ENCODE measurements around the gene NTMT1.
A peak's percentile ranks its signal among the peaks of the same experiment; 100 is the strongest.

Gene NTMT1

DNA sequence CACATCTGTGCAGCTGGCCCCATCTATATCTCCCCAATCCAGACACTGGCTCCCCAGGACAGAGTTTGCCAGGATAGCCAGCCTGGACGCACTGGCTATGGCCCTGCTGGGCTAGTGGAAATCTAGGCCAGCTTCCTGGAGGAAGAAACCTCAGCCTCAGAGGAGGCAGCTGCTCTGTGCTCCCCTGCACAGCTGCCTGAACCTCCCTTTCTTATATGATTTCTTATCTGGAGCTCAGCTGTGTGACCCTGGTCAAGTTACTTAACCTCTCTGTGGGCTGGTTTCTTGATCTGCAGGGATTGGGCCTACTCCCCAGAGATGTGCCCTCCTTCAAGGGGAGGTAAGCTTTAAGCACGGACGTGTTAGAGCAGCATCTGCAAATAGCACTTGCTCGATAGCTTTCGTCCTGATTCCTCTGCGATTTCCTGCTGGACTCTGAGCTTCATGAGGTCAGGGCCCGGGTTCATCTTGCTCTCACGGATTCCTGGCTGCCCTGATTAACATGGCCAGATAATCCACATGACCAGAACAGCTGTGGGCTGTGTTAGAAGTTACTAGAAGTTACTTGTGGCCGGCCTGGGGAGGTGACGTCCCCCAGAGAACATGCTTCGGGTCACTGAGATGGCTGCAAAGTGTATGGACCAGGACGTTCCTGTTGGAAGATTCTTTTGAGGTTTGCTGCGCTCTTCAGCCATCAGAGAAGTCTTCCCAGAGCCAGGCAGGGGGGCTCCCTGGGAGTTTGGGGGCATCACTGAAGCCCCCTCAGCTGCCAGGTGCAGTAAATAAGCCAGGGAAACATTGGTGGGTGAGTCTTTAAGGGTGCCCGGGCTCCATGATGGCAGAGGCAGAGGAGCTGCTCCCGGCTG is 19.6 kb upstream of the NTMT1 start:
- no peaks in the 10 kb centered on the region for H3K79me2 ChIP-seq (ENCODE audit: low read length)
- no peak overlapping the region for H2AFZ ChIP-seq (ENCODE audit: low read depth, low read length)
- TF ChIP-seq, protein P1, sequence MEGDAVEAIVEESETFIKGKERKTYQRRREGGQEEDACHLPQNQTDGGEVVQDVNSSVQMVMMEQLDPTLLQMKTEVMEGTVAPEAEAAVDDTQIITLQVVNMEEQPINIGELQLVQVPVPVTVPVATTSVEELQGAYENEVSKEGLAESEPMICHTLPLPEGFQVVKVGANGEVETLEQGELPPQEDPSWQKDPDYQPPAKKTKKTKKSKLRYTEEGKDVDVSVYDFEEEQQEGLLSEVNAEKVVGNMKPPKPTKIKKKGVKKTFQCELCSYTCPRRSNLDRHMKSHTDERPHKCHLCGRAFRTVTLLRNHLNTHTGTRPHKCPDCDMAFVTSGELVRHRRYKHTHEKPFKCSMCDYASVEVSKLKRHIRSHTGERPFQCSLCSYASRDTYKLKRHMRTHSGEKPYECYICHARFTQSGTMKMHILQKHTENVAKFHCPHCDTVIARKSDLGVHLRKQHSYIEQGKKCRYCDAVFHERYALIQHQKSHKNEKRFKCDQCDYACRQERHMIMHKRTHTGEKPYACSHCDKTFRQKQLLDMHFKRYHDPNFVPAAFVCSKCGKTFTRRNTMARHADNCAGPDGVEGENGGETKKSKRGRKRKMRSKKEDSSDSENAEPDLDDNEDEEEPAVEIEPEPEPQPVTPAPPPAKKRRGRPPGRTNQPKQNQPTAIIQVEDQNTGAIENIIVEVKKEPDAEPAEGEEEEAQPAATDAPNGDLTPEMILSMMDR (IDR thresholded peaks at IDR 0.05; ENCODE audit: low read depth, low read length), result no peak
- no peak for TF ChIP-seq EZH2phosphoT487 (IDR thresholded peaks at IDR 0.05; ENCODE audit: low read depth)
- H3K27ac ChIP-seq (ENCODE audit: low read length), result no peak overlapping the region
- no peak overlapping the region for H3K4me3 ChIP-seq (ENCODE audit: low read length)
- H3K36me3 ChIP-seq (replicated peaks; ENCODE audit: low read depth, low read length), result no peaks in the 10 kb centered on the region
- no peak overlapping the region for H3K4me2 ChIP-seq (ENCODE audit: low read length)
- H3K9ac ChIP-seq (ENCODE audit: low read length), result no peak overlapping the region
- H3K4me1 ChIP-seq (ENCODE audit: low read length), result peaks cover 23% of the 10 kb centered on the region
- H3K27me3 ChIP-seq (ENCODE audit: low read depth, low read length), result peaks cover 17% of the 10 kb centered on the region
- H4K20me1 ChIP-seq (ENCODE audit: insufficient read depth, low read length), result no peaks in the 10 kb centered on the region
- H3K9me3 ChIP-seq (ENCODE audit: insufficient read depth, low read length), result no peaks in the 10 kb centered on the region

DNA sequence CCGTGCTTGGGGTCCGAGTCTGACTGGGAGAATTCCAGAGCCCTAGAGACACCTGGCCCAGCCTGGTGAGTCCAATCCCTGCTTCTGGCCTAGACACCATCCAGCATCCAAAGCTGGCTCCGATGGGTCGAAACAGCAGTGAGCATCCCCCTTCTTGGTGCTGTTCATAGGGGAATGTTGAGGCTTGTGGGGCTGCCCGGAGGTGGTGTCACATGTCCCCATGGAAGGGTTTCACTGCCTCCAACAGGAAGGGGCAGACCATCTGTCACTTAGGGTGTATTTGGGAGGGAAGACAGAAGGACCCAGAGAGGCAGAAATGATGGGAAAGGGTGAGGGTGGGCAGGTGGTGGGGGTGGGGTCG is 19.0 kb upstream of the NTMT1 start:
- Histone ChIP-seq H3K79me2 (ENCODE audit: low read length) (no peaks in the 10 kb centered on the region), H2AFZ (ENCODE audit: low read depth, low read length) (no peak overlapping the region), H4K20me1 (ENCODE audit: insufficient read depth, low read length) (no peaks in the 10 kb centered on the region), H3K27ac (ENCODE audit: low read length) (no peak overlapping the region), H3K9ac (ENCODE audit: low read length) (no peak overlapping the region), H3K4me3 (ENCODE audit: low read length) (no peak overlapping the region), H3K9me3 (ENCODE audit: insufficient read depth, low read length) (no peaks in the 10 kb centered on the region), H3K4me1 (ENCODE audit: low read length) (peaks cover 23% of the 10 kb centered on the region), H3K27me3 (ENCODE audit: low read depth, low read length) (peaks cover 22% of the 10 kb centered on the region), H3K36me3 (replicated peaks; ENCODE audit: low read depth, low read length) (no peaks in the 10 kb centered on the region), H3K4me2 (ENCODE audit: low read length) (no peak overlapping the region)
- no peak for TF ChIP-seq EZH2phosphoT487 (IDR thresholded peaks at IDR 0.05; ENCODE audit: low read depth)
- TF ChIP-seq, protein P1 (IDR thresholded peaks at IDR 0.05; ENCODE audit: low read depth, low read length), result no peak

DNA sequence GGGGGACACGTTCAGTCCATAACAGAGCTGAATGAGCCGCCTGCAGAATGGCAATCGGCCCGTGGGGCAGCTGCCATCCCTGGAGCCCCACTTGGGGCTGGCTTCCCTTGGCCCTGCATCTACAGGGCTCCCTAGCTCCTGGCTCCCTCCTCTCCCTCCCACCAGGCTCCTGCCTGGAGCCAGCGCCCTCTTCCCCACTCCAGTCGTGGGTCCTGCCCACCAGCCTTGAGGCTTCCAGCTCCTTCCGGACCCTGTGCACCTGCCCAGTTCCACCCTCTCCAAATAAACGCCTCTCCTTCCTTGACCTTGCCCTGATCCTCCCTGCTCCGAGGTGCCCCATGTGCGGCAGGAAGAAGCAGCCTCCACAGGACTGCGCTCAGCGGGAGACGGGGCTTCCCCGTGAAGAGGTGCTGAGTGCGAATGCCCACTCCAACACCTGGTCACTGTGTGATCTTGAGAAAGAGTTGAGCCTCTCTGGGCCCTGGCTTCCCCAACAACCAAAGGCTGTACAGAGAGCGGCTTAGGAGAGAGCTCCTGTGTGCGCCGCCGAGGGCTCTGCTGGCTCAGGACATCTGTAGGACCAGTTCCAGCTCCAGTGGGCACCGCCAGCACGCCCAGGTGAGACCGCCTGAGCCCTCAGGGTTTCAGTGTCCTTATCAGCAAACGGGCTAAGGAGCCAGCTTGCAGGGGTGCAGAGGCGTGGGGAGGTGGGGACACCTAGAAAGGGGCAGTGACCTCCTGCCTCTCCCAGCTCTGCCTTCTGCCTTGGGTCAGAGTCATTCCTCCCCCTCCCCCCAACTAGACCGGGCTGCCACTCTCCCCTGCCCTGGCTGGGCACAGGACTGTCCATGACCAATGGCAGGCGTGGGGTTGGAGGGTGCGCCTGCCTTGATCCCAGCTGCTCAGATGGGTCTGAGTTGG is 17.1 kb upstream of the NTMT1 start:
- no peaks in the 10 kb centered on the region for H3K9me3 ChIP-seq (ENCODE audit: insufficient read depth, low read length)
- no peak overlapping the region for H2AFZ ChIP-seq (ENCODE audit: low read depth, low read length)
- H3K4me1 ChIP-seq (ENCODE audit: low read length), result peaks cover 9% of the 10 kb centered on the region
- no peak overlapping the region for H3K4me3 ChIP-seq (ENCODE audit: low read length)
- no peaks in the 10 kb centered on the region for H3K79me2 ChIP-seq (ENCODE audit: low read length)
- no peaks in the 10 kb centered on the region for H4K20me1 ChIP-seq (ENCODE audit: insufficient read depth, low read length)
- no peaks in the 10 kb centered on the region for H3K36me3 ChIP-seq (replicated peaks; ENCODE audit: low read depth, low read length)
- no peak overlapping the region for H3K9ac ChIP-seq (ENCODE audit: low read length)
- TF ChIP-seq EZH2phosphoT487 (IDR thresholded peaks at IDR 0.05; ENCODE audit: low read depth), result no peak
- peaks cover 22% of the 10 kb centered on the region for H3K27me3 ChIP-seq (ENCODE audit: low read depth, low read length)
- H3K27ac ChIP-seq (ENCODE audit: low read length), result no peak overlapping the region
- H3K4me2 ChIP-seq (ENCODE audit: low read length), result no peak overlapping the region

DNA sequence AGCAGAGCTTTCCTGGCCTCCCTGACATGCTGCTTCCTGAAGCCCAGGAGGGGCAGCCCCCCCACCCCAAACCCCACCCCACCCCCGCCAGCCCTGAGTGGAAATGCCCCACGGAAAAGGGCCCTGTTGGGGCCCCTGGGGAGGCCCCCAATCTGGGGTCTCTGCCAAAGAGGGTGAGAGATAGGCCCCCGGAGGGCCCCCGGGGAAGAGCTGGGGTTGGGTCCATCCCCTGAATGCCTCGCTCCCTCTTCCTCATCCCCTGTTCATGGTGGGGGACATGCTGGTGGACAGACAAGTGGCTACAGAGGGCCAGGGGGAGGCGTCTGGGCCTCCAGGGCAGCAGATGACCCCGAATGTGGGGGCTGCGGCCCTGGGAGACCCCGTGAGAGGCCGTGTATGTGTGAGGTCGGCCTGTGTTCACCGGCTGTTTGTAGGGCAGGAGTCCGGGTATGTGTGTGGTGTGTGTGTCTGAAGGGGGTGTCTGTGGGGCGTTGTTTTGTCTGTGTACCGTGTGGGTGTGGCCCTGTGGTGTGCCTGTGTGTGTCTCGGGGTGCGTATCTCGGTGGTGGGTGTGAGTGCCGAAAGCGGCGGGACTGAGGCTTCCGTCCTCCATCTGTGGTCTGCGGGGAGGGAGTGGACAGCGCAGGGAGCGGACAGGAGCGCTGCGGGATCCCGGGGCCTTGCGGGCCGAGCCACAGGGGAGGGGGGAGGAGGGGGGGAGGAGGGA is 16.3 kb upstream of the NTMT1 start:
- no peaks in the 10 kb centered on the region for H3K79me2 ChIP-seq (ENCODE audit: low read length)
- peaks cover 9% of the 10 kb centered on the region for H3K4me1 ChIP-seq (ENCODE audit: low read length)
- peak overlapping the region; percentile 31; the same call in 1 of the 2 replicates for H3K9ac ChIP-seq (ENCODE audit: low read length)
- no peaks in the 10 kb centered on the region for H3K36me3 ChIP-seq (replicated peaks; ENCODE audit: low read depth, low read length)
- H2AFZ ChIP-seq (ENCODE audit: low read depth, low read length), result peak overlapping the region; percentile 79
- peak overlapping the region; percentile 84 for H3K4me3 ChIP-seq (ENCODE audit: low read length)
- H4K20me1 ChIP-seq (ENCODE audit: insufficient read depth, low read length), result no peaks in the 10 kb centered on the region
- H3K27me3 ChIP-seq (ENCODE audit: low read depth, low read length), result peaks cover 22% of the 10 kb centered on the region
- peak overlapping the region; percentile 87 for H3K4me2 ChIP-seq (ENCODE audit: low read length)
- no peak overlapping the region for H3K27ac ChIP-seq (ENCODE audit: low read length)
- H3K9me3 ChIP-seq (ENCODE audit: insufficient read depth, low read length), result no peaks in the 10 kb centered on the region
- TF ChIP-seq, protein P1 (IDR thresholded peaks at IDR 0.05; ENCODE audit: low read depth, low read length), result no peak
- TF ChIP-seq EZH2phosphoT487 (IDR thresholded peaks at IDR 0.05; ENCODE audit: low read depth), result no peak
